IgD-negative memory B cell (primary cell): Measurements from ENCODE around the gene SRL. TPM values are rescaled to one million over a fixed set of nuclear protein-coding genes. Genes with fewer than 3 reads are reported as not detected.
"Not testable (repeated sequence)": the region's sequence is repeated elsewhere in the genome, so short reads cannot be mapped to it uniquely, and the experiment has no call there.

Experiments
- H3K27ac Mint-ChIP-seq, 3 donors: one replicate each; pipeline ENCODE4 v1.8.0; 2020 to 2022; ENCODE audit warnings: mild to moderate bottlenecking in 3 of 3, mixed read lengths in 3 of 3, moderate library complexity in 1 of 3
- H3K27me3 Mint-ChIP-seq: one replicate; pipeline ENCODE4 v1.8.0; 2021; ENCODE audit warnings: mixed read lengths
- H3K36me3 Mint-ChIP-seq: one replicate; pipeline ENCODE4 v1.8.0; 2020; ENCODE audit warnings: mild to moderate bottlenecking, mixed read lengths
- H3K4me1 Mint-ChIP-seq, 3 donors: one replicate each; pipeline ENCODE4 v1.8.0; 2020 to 2022; ENCODE audit warnings: mixed read lengths in 3 of 3, mild to moderate bottlenecking in 1 of 3
- H3K4me3 Mint-ChIP-seq, 4 donors: one replicate each; pipeline ENCODE4 v1.8.0; 2020 to 2022; ENCODE audit warnings: mild to moderate bottlenecking in 4 of 4, mixed read lengths in 4 of 4, moderate library complexity in 3 of 4
- H3K9me3 Mint-ChIP-seq, 3 donors: one replicate each; pipeline ENCODE4 v1.8.0; 2020 to 2021; ENCODE audit warnings: mixed read lengths in 3 of 3, mild to moderate bottlenecking in 1 of 3
- polyA plus RNA-seq: library from polyadenylated mRNA; unstranded; fragments of 300-500 nt; fragmentation: Illumina TruSeq; gene quantifications from one replicate; pipeline ENCODE4 v1.2.3, GENCODE V29; 2021

SRL gene
- polyA plus RNA-seq, 1 donor from 2014 or later: not detected

DNA sequence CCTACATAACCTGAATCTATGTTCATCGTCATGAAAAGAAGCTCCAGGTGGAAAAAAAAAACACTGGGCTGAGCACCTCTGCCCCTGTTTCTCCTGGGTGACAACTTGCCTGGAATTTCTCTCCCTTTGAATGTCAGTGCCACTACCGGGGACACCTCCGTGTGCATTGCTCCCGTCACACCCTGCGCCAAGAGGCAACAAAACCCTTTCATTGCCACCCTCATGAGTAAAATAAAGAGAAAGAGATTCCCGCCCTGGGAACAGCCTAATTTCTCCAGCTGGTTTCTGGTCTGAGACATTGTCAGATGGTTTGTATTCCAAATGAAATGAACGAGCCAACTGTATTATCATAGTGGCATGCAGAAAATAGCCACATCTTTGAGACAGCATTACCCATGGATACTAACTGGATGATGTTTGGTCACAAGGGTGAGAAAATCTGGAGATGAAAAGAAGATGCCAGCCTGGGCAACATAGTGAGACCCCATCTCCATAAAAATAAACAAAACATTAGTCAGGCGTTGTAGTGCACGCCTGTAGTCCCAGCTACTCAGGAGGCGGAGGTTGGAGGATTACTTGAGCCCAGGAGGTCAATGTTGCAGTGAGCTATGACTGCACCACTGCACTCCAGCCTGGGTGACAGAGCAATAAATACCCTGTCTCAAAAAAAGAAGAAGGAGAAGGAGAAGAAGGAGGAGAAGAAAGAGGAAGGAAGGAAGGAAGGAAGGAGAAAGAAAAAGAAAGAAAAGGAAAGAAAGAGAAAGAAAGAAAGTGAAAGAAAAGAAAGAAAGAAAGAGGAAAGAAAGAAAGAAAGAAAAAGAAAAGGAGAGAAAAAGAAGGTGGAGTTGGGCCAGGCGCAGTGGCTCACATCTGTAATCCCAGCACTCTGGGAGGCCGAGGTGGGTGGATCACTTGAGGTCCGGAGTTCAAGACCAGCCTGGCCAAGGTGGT, 83.5 kb downstream of the SRL start:
- Mint-ChIP-seq H3K27ac (no peak overlapping the region), H3K4me1 (peaks cover 0 to 3% (median 0%) of the 10 kb centered on the region in 3 donors), H3K36me3 (no peaks in the 10 kb centered on the region), H3K27me3 (no peaks in the 10 kb centered on the region), H3K4me3 (no peak overlapping the region), H3K9me3 (peaks cover 0 to 3% (median 0%) of the 10 kb centered on the region in 3 donors)

DNA sequence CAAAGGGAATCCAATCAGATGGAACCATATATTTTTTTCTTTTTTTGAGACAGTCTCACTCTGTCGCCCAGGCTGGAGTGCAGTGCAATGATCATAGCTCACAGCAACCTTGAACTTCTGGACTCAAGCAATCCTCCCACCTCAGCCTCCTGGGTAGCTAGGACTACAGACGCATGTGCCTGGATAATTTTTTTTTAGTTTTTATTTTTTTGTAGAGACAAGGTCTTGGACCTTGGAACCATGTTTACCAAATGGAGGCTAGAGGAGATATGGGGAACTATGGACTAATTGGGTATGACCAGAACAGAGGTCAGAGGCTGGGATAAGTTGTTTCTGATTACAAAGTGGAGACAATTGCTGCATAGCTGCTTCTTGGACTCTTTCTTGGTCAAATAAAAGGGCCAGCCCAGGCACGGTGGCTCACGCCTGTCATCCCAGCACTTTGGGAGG, 84.5 kb downstream of the SRL start:
- Mint-ChIP-seq H3K4me1 (peaks cover 0 to 3% (median 0%) of the 10 kb centered on the region in 3 donors), H3K36me3 (no peaks in the 10 kb centered on the region), H3K27ac (no peak overlapping the region), H3K4me3 (no peak overlapping the region), H3K9me3 (peaks cover 0 to 3% (median 0%) of the 10 kb centered on the region in 3 donors), H3K27me3 (no peaks in the 10 kb centered on the region)

GRCh38 chr16:4156503-4156902, 85.4 kb downstream of the SRL start:
- not testable (repeated sequence) for H3K4me3 Mint-ChIP-seq, H3K36me3 Mint-ChIP-seq, H3K9me3 Mint-ChIP-seq, H3K27ac Mint-ChIP-seq, H3K27me3 Mint-ChIP-seq, H3K4me1 Mint-ChIP-seq

DNA sequence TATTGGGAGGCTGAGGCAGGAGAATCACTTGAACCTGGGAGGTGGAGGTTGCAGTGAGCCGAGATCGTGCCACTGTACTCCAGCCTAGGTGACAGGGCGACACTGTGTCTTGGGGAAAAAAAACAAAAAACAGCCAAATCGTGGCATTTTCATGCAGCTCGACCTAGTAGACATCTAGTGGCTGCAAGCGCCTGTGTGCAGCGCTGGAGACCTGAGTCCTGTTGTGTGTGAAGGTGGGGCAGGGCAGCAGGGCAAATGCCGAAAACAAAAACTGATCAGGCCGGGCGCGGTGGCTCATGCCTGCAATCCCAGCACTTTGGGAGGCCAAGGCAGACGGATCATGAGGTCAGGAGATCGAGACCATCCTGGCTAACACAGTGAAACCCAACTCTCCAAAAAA, 88.5 kb downstream of the SRL start:
- H3K36me3 Mint-ChIP-seq, H3K9me3 Mint-ChIP-seq, H3K27ac Mint-ChIP-seq, H3K27me3 Mint-ChIP-seq, H3K4me3 Mint-ChIP-seq, H3K4me1 Mint-ChIP-seq: not testable (repeated sequence)

DNA sequence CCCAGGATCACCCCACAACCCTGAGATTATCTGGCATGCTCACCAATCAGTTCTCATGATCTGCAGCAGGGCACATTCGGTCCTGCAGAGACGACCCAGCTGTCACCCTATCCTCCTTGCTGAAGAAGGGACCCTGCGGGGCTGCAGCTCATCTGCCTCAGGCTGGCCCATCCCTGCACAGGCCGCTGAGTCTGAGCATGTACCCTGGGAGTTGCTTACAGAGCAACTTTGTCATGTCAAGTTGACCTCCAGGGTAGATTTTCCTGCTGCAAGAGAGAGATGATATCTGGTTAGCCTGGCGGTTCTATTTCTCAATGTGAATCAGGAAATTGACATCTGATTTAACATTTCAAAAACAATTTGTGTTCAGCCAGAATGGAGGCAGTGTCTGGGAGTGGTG, 89.6 kb downstream of the SRL start:
- Mint-ChIP-seq H3K4me3 (no peak overlapping the region), H3K9me3 (peaks cover 0 to 3% (median 0%) of the 10 kb centered on the region in 3 donors), H3K4me1 (no peaks in the 10 kb centered on the region), H3K27ac (no peak overlapping the region), H3K27me3 (peaks cover 3% of the 10 kb centered on the region), H3K36me3 (no peaks in the 10 kb centered on the region)

- Mint-ChIP-seq H3K27me3 (peaks cover 8% of the 10 kb centered on the region), H3K4me1 (peaks cover 3 to 4% (median 3%) of the 10 kb centered on the region in 3 donors), H3K9me3 (no peaks in the 10 kb centered on the region), H3K4me3 (no peak overlapping the region), H3K36me3 (no peaks in the 10 kb centered on the region), H3K27ac (no peak overlapping the region)
These were observed 94.6 kb downstream of the SRL start for GRCh38 chr16:4147236-4147635.

DNA sequence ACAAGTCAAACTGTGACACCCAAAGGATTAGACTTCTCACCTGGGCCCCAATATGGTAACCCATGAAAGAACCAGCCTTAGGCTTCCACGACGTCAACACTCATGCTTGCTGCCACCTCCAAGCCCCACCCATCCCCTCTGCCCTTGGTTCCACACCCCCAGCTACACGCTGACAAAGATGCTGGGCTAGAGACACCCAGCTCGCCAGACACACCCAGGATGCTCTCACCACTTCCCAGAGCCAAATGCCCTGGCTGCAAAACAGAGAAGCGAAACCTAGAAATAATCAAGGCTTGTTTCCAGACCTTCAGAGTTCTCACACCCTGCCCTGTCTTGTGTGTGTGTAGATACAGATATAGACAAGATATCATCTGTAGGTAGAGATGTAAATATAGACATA, 99.6 kb downstream of the SRL start:
- Mint-ChIP-seq H3K4me3 (peak overlapping the region in 2 of 4 donors; percentile 28 to 50), H3K4me1 (peaks cover 5 to 12% (median 5%) of the 10 kb centered on the region in 3 donors), H3K9me3 (peaks cover 0 to 3% (median 0%) of the 10 kb centered on the region in 3 donors), H3K27me3 (peaks cover 5% of the 10 kb centered on the region), H3K27ac (peak overlapping the region in 1 of 3 donors; percentile 29), H3K36me3 (no peaks in the 10 kb centered on the region)

DNA sequence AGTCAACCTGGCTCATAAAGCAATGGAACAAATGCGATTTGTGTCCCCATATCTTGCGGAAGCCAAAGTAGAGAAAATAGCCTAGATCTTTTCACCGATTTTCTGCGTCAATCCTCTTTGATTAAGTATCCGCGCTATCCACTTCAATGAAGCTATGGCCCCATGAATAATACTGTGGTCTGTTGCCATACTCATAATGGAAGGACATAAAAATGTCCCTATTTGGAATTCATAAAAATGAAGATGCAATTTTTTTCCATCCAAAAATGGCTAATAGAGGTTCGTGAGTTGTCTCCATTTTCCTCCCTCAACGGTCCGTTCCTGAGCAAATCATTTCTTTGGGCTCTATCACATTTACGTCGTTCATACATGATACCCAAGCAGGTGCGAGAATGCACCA, 100.3 kb downstream of the SRL start:
- Mint-ChIP-seq H3K9me3 (peaks cover 0 to 3% (median 0%) of the 10 kb centered on the region in 3 donors), H3K27ac (no peak overlapping the region), H3K4me3 (no peak overlapping the region), H3K36me3 (no peaks in the 10 kb centered on the region), H3K4me1 (peaks cover 5 to 12% (median 5%) of the 10 kb centered on the region in 3 donors), H3K27me3 (peaks cover 3% of the 10 kb centered on the region)

- H3K4me1 Mint-ChIP-seq: peaks cover 5 to 12% (median 5%) of the 10 kb centered on the region in 3 donors
- no peak overlapping the region for H3K4me3 Mint-ChIP-seq
- peaks cover 7% of the 10 kb centered on the region for H3K27me3 Mint-ChIP-seq
- H3K9me3 Mint-ChIP-seq: peaks cover 0 to 3% (median 0%) of the 10 kb centered on the region in 3 donors
- no peak overlapping the region for H3K27ac Mint-ChIP-seq
- H3K36me3 Mint-ChIP-seq: no peaks in the 10 kb centered on the region
These were observed 101.2 kb downstream of the SRL start for GRCh38 chr16:4140652-4141051.

DNA sequence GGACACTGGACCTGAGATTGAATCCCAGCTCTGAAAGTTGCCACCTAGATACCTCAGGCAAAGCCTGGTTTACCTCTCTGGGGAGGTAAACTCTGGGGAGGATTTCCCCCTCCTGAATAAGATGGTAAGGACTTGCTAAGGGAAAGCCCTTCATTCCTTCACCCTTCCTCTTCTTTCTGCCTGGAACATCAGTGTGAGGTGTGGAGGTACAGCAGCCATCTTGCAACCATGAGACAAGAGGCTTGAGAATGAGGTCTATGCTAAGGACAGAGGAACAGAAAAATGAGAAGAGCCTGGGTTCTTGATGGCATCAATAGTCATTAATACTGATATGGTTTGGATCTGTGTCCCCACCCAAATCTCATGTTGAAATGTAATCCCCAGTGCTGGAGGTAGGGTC, 101.9 kb downstream of the SRL start:
- H3K27ac Mint-ChIP-seq: no peak overlapping the region
- peaks cover 10% of the 10 kb centered on the region for H3K27me3 Mint-ChIP-seq
- no peaks in the 10 kb centered on the region for H3K36me3 Mint-ChIP-seq
- H3K4me1 Mint-ChIP-seq: peaks cover 5 to 12% (median 5%) of the 10 kb centered on the region in 3 donors
- H3K4me3 Mint-ChIP-seq: no peak overlapping the region
- H3K9me3 Mint-ChIP-seq: peaks cover 0 to 3% (median 0%) of the 10 kb centered on the region in 3 donors

Other genes starting within 250 kb of the SRL start
- 0.21 TPM for gene ADCY9, start 125.6 kb downstream of the SRL start, polyA plus RNA-seq
- 1.2 TPM for gene TFAP4, start 30.9 kb upstream of the SRL start, polyA plus RNA-seq
- gene GLIS2, start 74.0 kb upstream of the SRL start, polyA plus RNA-seq: not detected
- gene PAM16, start 109.2 kb upstream of the SRL start, polyA plus RNA-seq: 40.4 TPM
- 0.45 TPM for gene VASN, start 129.8 kb upstream of the SRL start, polyA plus RNA-seq
- gene CORO7, start 174.5 kb upstream of the SRL start, polyA plus RNA-seq: 108 TPM
- gene DNAJA3, start 183.8 kb upstream of the SRL start, polyA plus RNA-seq: 42.7 TPM
- gene NMRAL1, start 232.5 kb upstream of the SRL start, polyA plus RNA-seq: 45.3 TPM
- 75.9 TPM for gene HMOX2, start 234.3 kb upstream of the SRL start, polyA plus RNA-seq